ENCODE data around the gene URB2.

DNA sequence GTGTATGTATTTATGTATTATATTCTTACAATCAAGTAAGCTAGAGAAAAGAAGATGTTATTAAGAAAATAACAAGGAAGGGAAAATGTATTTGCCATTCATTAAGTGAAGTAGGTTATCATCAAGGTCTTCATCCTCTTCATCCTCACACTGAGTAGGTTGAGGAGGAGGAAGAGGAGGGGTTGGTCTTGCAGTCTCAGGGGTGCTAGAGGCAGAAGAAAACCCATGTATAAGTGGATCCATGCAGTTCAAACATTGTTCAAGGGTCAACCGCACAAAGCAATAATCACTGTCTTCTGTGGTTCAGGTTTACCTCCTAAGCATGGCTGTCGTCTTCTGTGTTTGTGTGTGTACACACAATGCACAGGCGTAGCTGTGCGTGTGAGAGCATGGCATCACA, 16.9 kb downstream of the URB2 start:
- no peak for TF ChIP-seq EP300 (IDR thresholded peaks at IDR 0.05)
- TF ChIP-seq, protein P1, sequence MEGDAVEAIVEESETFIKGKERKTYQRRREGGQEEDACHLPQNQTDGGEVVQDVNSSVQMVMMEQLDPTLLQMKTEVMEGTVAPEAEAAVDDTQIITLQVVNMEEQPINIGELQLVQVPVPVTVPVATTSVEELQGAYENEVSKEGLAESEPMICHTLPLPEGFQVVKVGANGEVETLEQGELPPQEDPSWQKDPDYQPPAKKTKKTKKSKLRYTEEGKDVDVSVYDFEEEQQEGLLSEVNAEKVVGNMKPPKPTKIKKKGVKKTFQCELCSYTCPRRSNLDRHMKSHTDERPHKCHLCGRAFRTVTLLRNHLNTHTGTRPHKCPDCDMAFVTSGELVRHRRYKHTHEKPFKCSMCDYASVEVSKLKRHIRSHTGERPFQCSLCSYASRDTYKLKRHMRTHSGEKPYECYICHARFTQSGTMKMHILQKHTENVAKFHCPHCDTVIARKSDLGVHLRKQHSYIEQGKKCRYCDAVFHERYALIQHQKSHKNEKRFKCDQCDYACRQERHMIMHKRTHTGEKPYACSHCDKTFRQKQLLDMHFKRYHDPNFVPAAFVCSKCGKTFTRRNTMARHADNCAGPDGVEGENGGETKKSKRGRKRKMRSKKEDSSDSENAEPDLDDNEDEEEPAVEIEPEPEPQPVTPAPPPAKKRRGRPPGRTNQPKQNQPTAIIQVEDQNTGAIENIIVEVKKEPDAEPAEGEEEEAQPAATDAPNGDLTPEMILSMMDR (IDR thresholded peaks at IDR 0.05), result no peak
- no peak for TF ChIP-seq POLR2A (IDR thresholded peaks at IDR 0.05)

Data from tibial nerve (tissue), 4 donors.